HepG2 (cell line): ENCODE results near the gene GRK6. TPM values are rescaled to one million over a fixed set of nuclear protein-coding genes. Genes with fewer than 3 reads are reported as not detected.

Experiments used
- CC2D1A ChIP-seq: sonication (generic); formaldehyde crosslinking; IDR thresholded peaks from 2 replicates; pipeline ENCODE4 v1.8.1; 2023; ENCODE audit warnings: mild to moderate bottlenecking, missing genetic modification reagents
- FOXM1 ChIP-seq: sonication (generic); formaldehyde crosslinking; IDR thresholded peaks from 2 replicates; pipeline ENCODE4 v1.5.0; 2020; ENCODE audit warnings: missing genetic modification reagents
- HCFC1 ChIP-seq: fragments of 150-350 bp; IDR thresholded peaks from 2 replicates; pipeline ENCODE4 v1.6.1; 2014; ENCODE audit warnings: low read depth, low read length
- HNF1A ChIP-seq, 2 experiments: sonication (generic) in 1 of 2; formaldehyde crosslinking in 1 of 2; IDR thresholded peaks; 2 replicates each; pipeline versions ENCODE4 v1.4.0 to v1.6.1; 2016 to 2020; ENCODE audit warnings: borderline replicate concordance in 1 of 2, low read depth in 1 of 2, mild to moderate bottlenecking in 1 of 2, missing genetic modification reagents in 1 of 2
- JUNB ChIP-seq: sonication (generic); formaldehyde crosslinking; IDR thresholded peaks from 2 replicates; pipeline ENCODE4 v1.8.0; 2022; ENCODE audit warnings: missing genetic modification reagents, mild to moderate bottlenecking, borderline replicate concordance
- RNF2 ChIP-seq: fragments of 450-650 bp; conservative IDR thresholded peaks from 2 replicates; pipeline ENCODE4 v1.6.1; 2016; ENCODE audit warnings: low read depth
- SOX5 ChIP-seq: IDR thresholded peaks from 2 replicates; pipeline ENCODE4 v1.6.1; 2016; ENCODE audit warnings: borderline replicate concordance
- TBL1XR1 ChIP-seq: fragments of 150-350 bp; IDR thresholded peaks from 2 replicates; pipeline ENCODE4 v1.6.1; 2014; ENCODE audit warnings: borderline replicate concordance, low read length; ENCODE audit not compliant: partially characterized antibody
- TOE1 ChIP-seq: sonication (generic); formaldehyde crosslinking; IDR thresholded peaks from 2 replicates; pipeline ENCODE4 v1.4.0; 2020; ENCODE audit warnings: mild to moderate bottlenecking, missing genetic modification reagents
- ZBTB43 ChIP-seq: sonication (generic); formaldehyde crosslinking; conservative IDR thresholded peaks from 2 replicates; pipeline ENCODE4 v1.4.0; 2020; ENCODE audit warnings: missing genetic modification reagents
- ZBTB46 ChIP-seq: sonication (generic); formaldehyde crosslinking; IDR thresholded peaks from 2 replicates; pipeline ENCODE4 v1.4.0; 2020; ENCODE audit warnings: mild to moderate bottlenecking, missing genetic modification reagents, borderline replicate concordance
- ZFP36L2 ChIP-seq: sonication (generic); formaldehyde crosslinking; IDR thresholded peaks from 2 replicates; pipeline ENCODE4 v1.4.0; 2020; ENCODE audit warnings: missing genetic modification reagents
- ZNF276 ChIP-seq: sonication (generic); formaldehyde crosslinking; IDR thresholded peaks from 2 replicates; pipeline ENCODE4 v1.4.0; 2020; ENCODE audit warnings: mild to moderate bottlenecking, low read depth, missing genetic modification reagents
- ZNF292 ChIP-seq: sonication (generic); formaldehyde crosslinking; IDR thresholded peaks from 2 replicates; pipeline ENCODE4 v1.8.1; 2022; ENCODE audit warnings: mild to moderate bottlenecking, low read depth, missing genetic modification reagents, borderline replicate concordance
- ZNF296 ChIP-seq: sonication (generic); formaldehyde crosslinking; conservative IDR thresholded peaks from 2 replicates; pipeline ENCODE4 v1.5.0; 2020; ENCODE audit warnings: mild to moderate bottlenecking, missing genetic modification reagents
- ZNF30 ChIP-seq: sonication (generic); formaldehyde crosslinking; IDR thresholded peaks from 2 replicates; pipeline ENCODE4 v1.5.0; 2020; ENCODE audit warnings: mild to moderate bottlenecking, missing genetic modification reagents
- ZNF747 ChIP-seq: sonication (generic); formaldehyde crosslinking; IDR thresholded peaks from 2 replicates; pipeline ENCODE4 v1.8.1; 2023; ENCODE audit warnings: missing genetic modification reagents, mild to moderate bottlenecking, borderline replicate concordance
- ZZZ3 ChIP-seq: sonication (generic); formaldehyde crosslinking; IDR thresholded peaks from 2 replicates; pipeline ENCODE4 v1.4.0; 2020; ENCODE audit warnings: missing genetic modification reagents, mild to moderate bottlenecking, borderline replicate concordance
- polyA plus RNA-seq, 8 experiments: library from polyadenylated mRNA; depleted of rRNA in 3 of 8; stranded (reverse) in 7 of 8; unstranded in 1 of 8; fragments of >200 nt; fragmentation: Illumina TruSeq in 4 of 8; extraction: Trizol in 4 of 8; gene quantifications; 2 replicates each; pipeline versions ENCODE4 v1.2.1 to v1.2.3, GENCODE V29; 2011 to 2016; ENCODE audit warnings: low read depth in 4 of 8, missing spikeins in 1 of 8, mixed read lengths in 1 of 8; ENCODE audit not compliant: insufficient read depth in 1 of 8
- total RNA-seq, 5 experiments: library from RNA; depleted of rRNA; stranded (reverse); fragments of >200 nt; fragmentation: Illumina TruSeq; extraction: Trizol; gene quantifications; 2 replicates each; pipeline ENCODE4 v1.2.3, GENCODE V29; 2016; ENCODE audit warnings: low read depth in 1 of 5

The GRK6 gene
- total and polyA plus RNA-seq, 2 of the 13 experiments (the other 11 are each of a cell fraction or from before 2014, with no cell fraction given) = 13.2 to 19.9 TPM

DNA sequence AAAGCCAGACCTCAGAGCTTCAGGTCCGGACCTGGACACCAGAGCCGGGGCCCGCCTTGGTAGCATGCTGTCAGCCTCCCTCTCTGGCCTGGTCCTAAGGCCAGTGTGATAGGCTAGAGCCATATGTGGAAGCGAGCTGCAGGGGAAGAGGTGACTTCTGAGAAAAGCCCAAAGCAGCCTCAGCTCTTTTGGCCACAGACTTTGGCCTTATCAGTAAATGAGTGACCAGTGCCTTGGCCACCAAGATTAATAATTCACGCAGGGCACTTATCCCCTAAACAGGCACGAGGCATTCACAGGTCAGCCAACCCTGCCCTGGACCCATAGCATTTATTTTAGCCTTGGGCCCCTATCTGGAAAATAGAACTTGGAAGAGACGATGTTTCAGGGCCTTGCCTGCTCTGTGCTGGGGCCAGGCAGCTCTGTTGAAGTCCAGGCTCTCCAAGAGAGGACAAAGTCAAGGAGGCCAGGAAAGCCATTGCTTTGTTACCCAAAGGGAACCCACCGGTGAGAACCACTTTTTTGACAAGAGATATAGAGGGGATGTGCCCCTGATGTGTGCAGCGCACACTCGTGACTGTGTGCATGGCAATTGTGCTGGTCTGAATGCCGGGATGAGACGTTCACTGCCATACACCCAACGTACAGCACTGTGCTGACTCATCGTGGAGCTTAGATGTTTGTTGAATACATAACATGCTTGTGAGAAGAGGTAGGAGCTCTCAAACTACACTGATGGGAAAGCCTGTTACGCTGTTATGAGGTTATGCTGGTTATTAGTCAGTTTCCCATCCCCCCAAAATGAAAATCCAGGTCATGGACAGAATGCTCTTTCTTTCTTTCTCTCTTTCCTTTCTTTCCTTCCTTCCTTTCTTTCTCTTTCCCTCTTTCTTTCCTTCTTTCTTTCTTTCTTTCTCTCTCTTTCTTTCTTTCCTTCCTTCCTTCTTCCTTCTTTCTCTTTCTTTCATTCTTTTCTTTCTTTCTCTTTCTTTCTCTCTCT lies 47.3 kb upstream of the GRK6 start (continued):
- TF ChIP-seq ZBTB43 (CRISPR knock-in tag) (peak; percentile 76; the same call in 1 of the 2 replicates), TBL1XR1 (no peak), ZZZ3 (no peak), ZNF276 (no peak), HNF1A (IDR thresholded peaks at IDR 0.05; ENCODE audit: low read depth) (peak; percentile 98), HNF1A (CRISPR knock-in tag; IDR thresholded peaks at IDR 0.05; ENCODE audit: borderline replicate concordance) (peak; percentile 98), ZNF292 (CRISPR knock-in tag) (no peak; the same call in 1 of the 2 replicates), FOXM1 (CRISPR knock-in tag) (0 out of 2 replicates have a peak, but pooled peaks have one; percentile 3), SOX5 (CRISPR knock-in tag) (peak; percentile 54; the same call in 1 of the 2 replicates), JUNB (CRISPR knock-in tag) (no peak), CC2D1A (CRISPR knock-in tag) (no peak), ZNF30 (CRISPR knock-in tag) (no peak), ZBTB46 (CRISPR knock-in tag) (no peak), TOE1 (peak; percentile 74; the same call in 1 of the 2 replicates), RNF2 (no peak), ZNF296 (CRISPR knock-in tag) (0 out of 2 replicates have a peak, but pooled peaks have one; percentile 39), ZNF747 (CRISPR knock-in tag) (peak; percentile 63; the same call in 1 of the 2 replicates), ZFP36L2 (CRISPR knock-in tag) (no peak), HCFC1 (no peak)
